CD14-positive monocyte (primary cell): ENCODE measurements around the gene SNRPD1. TPM values are rescaled to one million over a fixed set of nuclear protein-coding genes. Genes with fewer than 3 reads are reported as not detected.

Experiments
- DNase-seq, 3 donors: peaks; one replicate each; pipeline ENCODE4 v3.0.0-alpha.2; 2011 to 2022
- H2AFZ ChIP-seq: 2 replicates; pipeline ENCODE4 v1.6.0; 2012; ENCODE audit warnings: mild to moderate bottlenecking, low read depth, low read length, inconsistent platforms; ENCODE audit not compliant: insufficient read depth, poor library complexity, severe bottlenecking
- H3K27ac ChIP-seq, 2 donors: 1 replicate in 1 of 2; 2 replicates in 1 of 2; pipeline ENCODE4 v1.5.1; 2012 to 2013; ENCODE audit warnings: low read length in 2 of 2, control low read depth in 1 of 2, inconsistent platforms in 1 of 2, low read depth in 1 of 2, mild to moderate bottlenecking in 1 of 2
- H3K27me3 ChIP-seq, 2 donors: one replicate each; pipeline versions ENCODE4 v1.6.0 to v1.6.1; 2011 to 2013; ENCODE audit warnings: low read length in 2 of 2; ENCODE audit not compliant: control insufficient read depth in 2 of 2, insufficient read depth in 2 of 2
- H3K36me3 ChIP-seq, 2 donors: replicated peaks in 1 of 2; 1 replicate in 1 of 2; 2 replicates in 1 of 2; pipeline versions ENCODE4 v1.5.1 to v1.6.1; 2012 to 2013; ENCODE audit warnings: low read length in 2 of 2, control low read depth in 1 of 2, inconsistent platforms in 1 of 2, mild to moderate bottlenecking in 1 of 2; ENCODE audit not compliant: insufficient read depth in 2 of 2, control insufficient read depth in 1 of 2
- H3K4me1 ChIP-seq, 2 donors: 1 replicate in 1 of 2; 2 replicates in 1 of 2; pipeline versions ENCODE4 v1.5.1 to v1.6.1; 2012 to 2013; ENCODE audit warnings: low read length in 2 of 2, control low read depth in 1 of 2, inconsistent platforms in 1 of 2, mild to moderate bottlenecking in 1 of 2, moderate library complexity in 1 of 2; ENCODE audit not compliant: insufficient read depth in 2 of 2, control insufficient read depth in 1 of 2
- H3K4me2 ChIP-seq: replicated peaks from 2 replicates; pipeline ENCODE3; 2012; ENCODE audit warnings: low read length, moderate library complexity, mild to moderate bottlenecking; ENCODE audit not compliant: poor library complexity, severe bottlenecking; ENCODE audit errors: extremely low read depth
- H3K4me3 ChIP-seq, 3 experiments: fragments of 200-600 bp in 1 of 3; sonication (generic) in 1 of 3; replicated peaks in 1 of 3; 1 replicate in 2 of 3; 2 replicates in 1 of 3; pipeline ENCODE4 v1.5.1; 2011 to 2013; ENCODE audit warnings: low read length in 3 of 3, mild to moderate bottlenecking in 3 of 3, control low read depth in 2 of 3, low read depth in 2 of 3, inconsistent platforms in 1 of 3, moderate library complexity in 1 of 3
- H3K79me2 ChIP-seq: 2 replicates; pipeline ENCODE4 v1.6.0; 2012; ENCODE audit warnings: mild to moderate bottlenecking, control low read depth, inconsistent platforms, low read length, moderate library complexity; ENCODE audit not compliant: insufficient read depth
- H3K9ac ChIP-seq: 2 replicates; pipeline ENCODE4 v1.6.0; 2017; ENCODE audit warnings: low read length, mild to moderate bottlenecking; ENCODE audit not compliant: insufficient read depth, poor library complexity, severe bottlenecking
- H3K9me3 ChIP-seq, 2 donors: replicated peaks in 1 of 2; 1 replicate in 1 of 2; 2 replicates in 1 of 2; pipeline versions ENCODE4 v1.5.1 to v1.6.1; 2012 to 2013; ENCODE audit warnings: low read length in 2 of 2, control low read depth in 1 of 2; ENCODE audit not compliant: control insufficient read depth in 1 of 2, insufficient read depth in 1 of 2
- H4K20me1 ChIP-seq: 2 replicates; pipeline ENCODE4 v1.6.0; 2012; ENCODE audit warnings: mild to moderate bottlenecking, low read length, control low read depth, moderate library complexity; ENCODE audit not compliant: insufficient read depth
- H3K27ac Mint-ChIP-seq, 7 donors: one replicate each; pipeline ENCODE4 v1.8.0; 2020; ENCODE audit warnings: mild to moderate bottlenecking in 7 of 7, mixed read lengths in 7 of 7, moderate library complexity in 6 of 7, inconsistent platforms in 2 of 7
- H3K27me3 Mint-ChIP-seq, 3 donors: one replicate each; pipeline ENCODE4 v1.8.0; 2021 to 2022; ENCODE audit warnings: low read depth in 3 of 3, mild to moderate bottlenecking in 3 of 3, mixed read lengths in 3 of 3, moderate library complexity in 3 of 3, inconsistent platforms in 1 of 3
- H3K36me3 Mint-ChIP-seq, 2 donors: one replicate each; pipeline ENCODE4 v1.8.0; 2020; ENCODE audit warnings: mixed read lengths in 2 of 2, inconsistent platforms in 1 of 2, mild to moderate bottlenecking in 1 of 2
- H3K4me1 Mint-ChIP-seq: one replicate; pipeline ENCODE4 v1.8.0; 2020; ENCODE audit warnings: mild to moderate bottlenecking, mixed read lengths
- H3K4me3 Mint-ChIP-seq, 2 donors: one replicate each; pipeline ENCODE4 v1.8.0; 2020; ENCODE audit warnings: mild to moderate bottlenecking in 2 of 2, mixed read lengths in 2 of 2, moderate library complexity in 1 of 2
- H3K9me3 Mint-ChIP-seq, 7 donors: one replicate each; pipeline ENCODE4 v1.8.0; 2020 to 2022; ENCODE audit warnings: mixed read lengths in 7 of 7, mild to moderate bottlenecking in 6 of 7, moderate library complexity in 6 of 7, inconsistent platforms in 2 of 7
- CTCF ChIP-seq: fragments of 200-600 bp; IDR thresholded peaks from one replicate; pipeline ENCODE4 v1.8.0; 2022; ENCODE audit warnings: antibody characterized with exemption, mild to moderate bottlenecking
- WGBS: methylation state at CpG from one replicate; pipeline ENCODE4 v1.1.5; 2013; ENCODE audit warnings: missing lambda C conversion rate; ENCODE audit not compliant: insufficient coverage; 5-methylcytosine and 5-hydroxymethylcytosine counted together
- intact Hi-C, 2 donors: fragments of 100-400 bp; cut with micrococcal nuclease; formaldehyde crosslinking; loops; one replicate each; pipeline versions ENCODE4 v1.15.0 to v1.15.1; 2023
- polyA plus RNA-seq, 3 donors: library from polyadenylated mRNA; depleted of rRNA in 1 of 3; unstranded in 2 of 3; stranded (reverse) in 1 of 3; fragments of 300-500 nt in 2 of 3; fragments of >200 nt in 1 of 3; fragmentation: Illumina TruSeq in 2 of 3; gene quantifications; 1 replicate in 2 of 3; 2 replicates in 1 of 3; pipeline ENCODE4 v1.2.3, GENCODE V29; 2012 to 2021
- small RNA-seq: library from RNA; depleted of rRNA; stranded (forward); fragments of <200 nt; gene quantifications from one replicate; pipeline ENCODE3, GENCODE V24; 2012; ENCODE audit warnings: low read depth; ENCODE audit not compliant: insufficient read length

Gene SNRPD1
- polyA plus RNA-seq, 3 donors, result 13.0 to 56.7 (median 50.9) TPM

- Mint-ChIP-seq H3K36me3 (peaks cover 11 to 19% of the 10 kb centered on the region in 2 donors), H3K27me3 (no peaks in the 10 kb centered on the region), H3K4me3 (no peak overlapping the region), H3K4me1 (peaks cover 22% of the 10 kb centered on the region), H3K9me3 (no peaks in the 10 kb centered on the region), H3K27ac (peak overlapping the region in 1 of 7 donors; percentile 51)
- H3K27me3 ChIP-seq, result no peaks in the 10 kb centered on the region
- peaks cover 14 to 23% of the 10 kb centered on the region in 2 donors for H3K4me1 ChIP-seq
- peak; percentile 37 to 73 (median 55) for DNase-seq
- TF ChIP-seq CTCF, result no peak
- H4K20me1 ChIP-seq, result peaks cover 4% of the 10 kb centered on the region
- 5% methylated on average over 4 of the region's 11 CpGs for WGBS
- H3K4me2 ChIP-seq, result peak overlapping the region; percentile 82
- no peaks in the 10 kb centered on the region for H3K79me2 ChIP-seq
- H3K27ac ChIP-seq, result peak overlapping the region; percentile 73 to 92
- peaks cover 6 to 29% of the 10 kb centered on the region in 2 donors for H3K36me3 ChIP-seq
- H3K4me3 ChIP-seq, result peak overlapping the region; percentile 37 to 83 (median 75)
- H2AFZ ChIP-seq, result peak overlapping the region; percentile 74
- peak overlapping the region; percentile 69 for H3K9ac ChIP-seq
- intact Hi-C loops, result no loop called here
- no peaks in the 10 kb centered on the region for H3K9me3 ChIP-seq
Observed at GRCh38 chr18:21682371-21683051, 70.4 kb downstream of the SNRPD1 start.

Small RNAs within 50 kb of the gene (small RNA-seq; reads per million reads assigned to genes)
- gene MIR320C1, result not detected

Other genes starting within 250 kb of the SNRPD1 start
- gene ESCO1, start 11.6 kb upstream of the SNRPD1 start, polyA plus RNA-seq, result 1 to 10 TPM; 1.3 to 6.1 (median 2.5) TPM
- 10 to 100 TPM; 24.6 to 63.6 (median 42.0) TPM for gene ABHD3, start 92.5 kb downstream of the SNRPD1 start, polyA plus RNA-seq
- 1 to 10 TPM; 5.7 to 8.5 (median 7.8) TPM for gene MIB1, start 128.5 kb downstream of the SNRPD1 start, polyA plus RNA-seq